Globus pallidus (tissue), 1 donor: Measurements from ENCODE around the gene GLIS2.
A peak's percentile ranks its signal among the peaks of the same experiment; 100 is the strongest.
"Not testable (repeated sequence)": the region's sequence is repeated elsewhere in the genome, so short reads cannot be mapped to it uniquely, and the experiment has no call there.

Source experiments
- DNase-seq: peaks from one replicate; pipeline ENCODE4 v3.0.0-alpha.2; 2015; ENCODE audit warnings: low spot score

GLIS2 gene

DNA sequence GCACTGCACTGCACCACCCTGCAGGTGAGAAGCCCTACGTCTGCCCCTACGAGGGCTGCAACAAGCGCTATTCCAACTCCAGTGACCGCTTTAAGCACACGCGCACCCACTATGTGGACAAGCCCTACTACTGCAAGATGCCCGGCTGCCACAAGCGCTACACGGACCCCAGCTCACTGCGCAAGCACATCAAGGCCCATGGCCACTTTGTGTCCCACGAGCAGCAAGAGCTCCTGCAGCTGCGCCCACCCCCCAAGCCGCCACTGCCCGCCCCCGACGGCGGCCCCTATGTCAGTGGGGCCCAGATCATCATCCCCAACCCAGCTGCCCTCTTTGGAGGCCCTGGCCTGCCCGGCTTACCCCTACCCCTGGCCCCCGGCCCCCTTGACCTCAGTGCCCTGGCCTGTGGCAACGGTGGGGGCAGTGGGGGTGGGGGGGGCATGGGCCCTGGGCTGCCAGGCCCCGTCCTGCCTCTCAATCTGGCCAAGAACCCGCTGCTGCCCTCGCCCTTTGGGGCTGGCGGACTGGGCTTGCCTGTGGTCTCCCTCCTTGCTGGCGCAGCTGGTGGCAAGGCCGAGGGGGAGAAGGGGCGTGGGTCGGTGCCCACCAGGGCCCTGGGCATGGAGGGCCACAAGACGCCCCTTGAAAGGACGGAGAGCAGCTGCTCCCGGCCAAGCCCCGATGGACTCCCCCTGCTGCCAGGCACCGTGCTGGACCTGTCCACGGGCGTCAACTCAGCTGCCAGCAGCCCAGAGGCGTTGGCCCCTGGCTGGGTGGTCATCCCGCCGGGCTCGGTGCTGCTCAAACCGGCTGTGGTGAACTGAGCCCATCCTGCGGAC, 21.1 kb downstream of the GLIS2 start:
- DNase-seq = no peak

DNA sequence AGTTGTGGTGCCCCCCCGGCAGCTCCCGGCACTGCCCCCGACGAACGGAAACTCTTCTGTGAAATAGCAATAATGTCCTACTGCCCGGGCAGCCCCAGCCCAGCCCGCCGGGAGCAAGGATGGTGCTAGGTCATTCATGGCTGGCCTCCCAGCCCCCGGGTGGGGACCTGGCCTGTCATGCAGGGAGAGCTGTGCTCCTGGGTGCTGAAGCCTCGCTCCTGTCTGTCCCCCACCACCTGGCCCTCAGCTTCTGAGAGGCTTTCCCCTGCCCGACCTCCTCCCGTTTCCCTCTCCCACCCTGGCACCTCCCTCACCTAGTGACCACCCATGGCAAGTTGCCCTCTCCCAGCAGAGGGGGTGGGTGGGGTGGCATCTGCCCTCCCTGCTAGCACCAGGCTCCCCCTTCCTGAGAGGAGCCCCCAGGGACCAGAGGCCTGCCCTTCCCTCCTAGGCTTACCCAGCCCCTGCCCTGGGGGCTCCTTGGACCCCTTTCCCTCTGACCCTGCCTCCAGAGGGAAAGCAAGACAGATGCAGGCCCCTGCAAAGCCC, 21.7 kb downstream of the GLIS2 start:
- DNase-seq = no peak

DNA sequence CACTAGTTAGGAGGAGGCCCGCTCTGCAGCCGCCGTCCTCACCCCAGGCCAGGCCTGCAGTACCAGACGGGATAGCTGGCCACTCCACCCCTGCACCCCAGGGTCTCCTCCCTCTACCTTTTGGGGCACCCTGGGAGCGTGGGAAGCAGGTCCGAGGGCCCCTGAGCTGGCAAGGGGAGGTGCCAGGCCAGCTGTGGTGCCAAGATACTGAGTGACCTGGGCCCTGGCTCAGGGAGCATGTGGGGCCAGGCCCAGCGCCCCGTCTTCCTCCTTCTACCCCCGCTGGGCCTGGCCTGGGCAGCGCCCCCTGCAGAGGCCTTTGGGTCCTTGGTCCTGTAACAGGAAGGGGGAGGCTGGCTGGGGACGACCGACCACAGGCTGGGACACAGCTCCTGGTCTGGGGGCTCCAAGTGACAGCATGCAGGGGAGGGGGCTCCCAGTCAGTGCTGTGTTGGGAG, 22.3 kb downstream of the GLIS2 start:
- no peak for DNase-seq

DNA sequence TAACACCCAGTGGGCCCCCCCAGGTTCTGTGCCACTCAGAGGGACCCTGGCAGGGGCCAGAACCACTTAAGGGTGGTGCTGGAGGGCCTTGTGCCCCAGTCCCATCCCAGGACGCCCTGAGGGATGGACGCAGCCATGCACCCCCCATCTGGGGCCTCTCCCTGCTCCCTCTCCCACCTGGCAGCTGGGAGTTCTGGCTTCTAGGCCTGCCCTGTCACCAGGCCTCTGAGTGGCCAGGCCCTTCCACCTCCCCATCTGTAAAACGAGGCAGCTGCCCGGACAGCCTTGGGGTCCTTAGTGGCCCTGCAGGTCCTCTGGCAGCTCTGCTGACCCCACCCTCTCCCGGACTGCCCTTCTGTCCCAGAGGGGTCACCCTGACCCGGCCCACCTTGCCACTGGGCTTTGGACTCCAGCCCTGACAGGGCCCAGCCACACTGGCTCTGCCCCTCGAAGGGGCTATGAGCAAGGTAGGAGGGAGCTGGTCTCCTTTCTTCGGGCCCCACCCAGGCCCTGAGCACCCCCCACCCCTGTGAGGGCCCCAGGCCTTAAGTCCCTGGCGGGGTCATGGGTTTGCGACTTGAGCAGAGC, 22.9 kb downstream of the GLIS2 start:
- DNase-seq = no peak

DNA sequence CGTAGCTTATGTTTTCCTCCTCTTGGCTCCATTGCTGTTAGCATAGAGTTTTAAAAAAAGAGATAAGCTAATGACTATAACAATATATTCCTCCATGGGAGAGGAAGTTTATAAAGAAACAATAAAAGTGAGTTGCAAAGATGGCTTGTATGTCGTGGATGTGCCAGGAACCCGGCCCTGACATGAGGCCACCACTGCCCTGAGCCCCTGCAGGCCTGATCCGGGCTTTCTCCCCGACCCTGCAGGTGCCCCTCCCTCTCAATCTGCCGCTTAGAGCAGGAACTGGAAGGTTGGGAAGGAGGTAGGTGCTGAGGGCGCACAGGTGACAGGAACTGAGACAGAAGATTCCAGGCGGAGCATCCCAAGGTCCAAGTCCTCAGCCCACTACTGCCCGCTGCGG, 23.6 kb downstream of the GLIS2 start:
- no peak for DNase-seq

DNA sequence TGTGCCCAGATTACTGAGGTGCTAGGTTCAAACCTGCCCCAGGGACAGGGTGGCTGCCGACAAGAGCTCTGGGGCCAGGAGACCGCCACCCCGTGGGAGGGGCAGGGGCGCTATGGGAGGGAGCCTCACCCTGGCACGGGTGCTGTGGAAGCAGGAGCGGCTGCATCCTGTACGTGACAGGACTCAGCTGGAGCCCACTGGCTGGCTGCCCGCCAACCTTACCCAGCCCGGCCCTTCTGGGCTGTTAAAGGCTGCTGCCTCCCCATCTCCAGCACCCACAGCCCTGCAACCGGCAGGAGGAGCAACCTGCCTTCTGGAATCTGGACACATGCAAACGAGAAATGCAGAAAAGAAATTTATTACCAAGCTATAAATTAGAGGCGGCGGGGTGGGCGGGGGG, 24.0 kb downstream of the GLIS2 start:
- DNase-seq = no peak

DNA sequence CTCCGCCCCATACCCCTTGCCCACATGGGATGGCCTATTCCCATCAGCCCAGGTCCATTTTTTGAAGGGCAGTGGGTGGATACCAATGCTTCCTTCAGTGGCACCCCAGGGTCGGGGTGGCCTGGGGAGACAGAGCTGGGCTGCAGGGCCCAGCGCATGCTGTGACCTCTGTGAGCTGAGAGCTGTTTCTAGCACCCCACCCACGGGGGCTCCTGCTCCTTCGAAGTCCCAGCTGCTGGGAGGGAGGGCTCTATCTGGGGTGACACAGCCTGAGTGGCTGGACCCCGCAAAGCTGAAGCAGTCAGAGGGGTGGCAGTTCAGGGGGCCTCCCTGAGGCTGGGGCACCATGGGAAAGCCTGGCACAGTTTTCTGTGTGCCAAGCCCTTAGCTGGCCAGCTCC, 24.6 kb downstream of the GLIS2 start:
- DNase-seq = no peak

DNA sequence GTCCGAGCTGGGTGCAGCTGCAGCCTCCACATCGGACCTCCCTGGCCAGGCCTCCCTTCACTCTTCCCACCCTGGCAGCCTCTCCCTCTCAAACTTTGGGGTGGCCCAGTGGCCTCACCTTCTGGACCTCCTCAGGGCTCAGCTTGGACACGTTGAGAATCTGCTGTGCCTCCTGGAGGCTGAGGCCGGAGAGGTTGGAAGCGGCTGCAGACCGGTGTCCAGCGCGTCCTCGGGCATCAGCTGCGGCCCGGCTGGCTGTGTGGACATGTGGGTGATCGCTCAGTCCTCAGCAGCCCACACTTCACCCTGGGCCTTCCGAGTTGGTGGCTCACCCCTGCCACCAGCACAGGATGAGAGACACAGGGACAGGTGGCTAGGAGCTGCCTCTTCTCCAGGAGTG, 25.4 kb downstream of the GLIS2 start:
- DNase-seq = no peak

DNA sequence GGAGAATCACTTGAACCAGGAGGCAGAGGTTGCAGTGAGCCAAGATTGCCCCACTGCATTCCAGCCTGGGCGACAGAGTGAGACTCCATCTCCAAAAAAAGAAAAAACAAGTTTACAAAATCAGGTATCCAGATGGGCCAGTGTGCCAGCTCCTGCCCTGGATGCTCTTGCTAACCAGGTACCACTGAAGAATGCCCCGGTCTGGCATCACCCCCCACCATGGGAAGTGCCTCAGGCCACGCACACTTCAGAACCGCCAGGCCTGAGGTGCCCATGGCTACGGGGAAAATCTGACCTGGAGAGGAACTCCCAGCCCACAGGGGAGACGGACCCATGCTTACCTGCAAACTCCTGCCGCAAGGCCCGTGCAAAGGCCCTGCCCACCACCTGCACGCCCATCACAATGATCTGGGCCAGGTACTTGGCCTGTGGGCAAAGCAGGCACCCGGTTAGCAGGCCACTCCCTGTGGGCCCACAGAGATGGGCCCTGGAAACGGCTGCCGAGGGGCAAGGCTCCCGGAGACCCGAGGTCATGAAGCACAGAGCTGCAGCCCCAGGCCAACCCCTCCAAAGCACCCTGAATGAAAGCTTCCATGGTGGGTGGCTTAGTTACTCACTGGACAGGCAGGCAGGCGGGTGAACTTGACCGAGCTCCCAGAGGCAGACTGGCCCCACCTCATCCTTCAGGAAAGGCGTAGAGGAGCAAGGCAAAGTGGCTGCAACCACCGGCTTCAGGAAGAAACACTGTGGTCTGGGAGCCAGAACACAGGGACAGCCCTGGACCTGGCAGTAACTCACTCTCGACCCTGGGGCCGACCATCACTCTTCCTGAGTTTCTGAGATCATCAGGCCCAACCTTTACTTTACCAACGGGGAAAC, 27.2 kb downstream of the GLIS2 start:
- no peak for DNase-seq

DNA sequence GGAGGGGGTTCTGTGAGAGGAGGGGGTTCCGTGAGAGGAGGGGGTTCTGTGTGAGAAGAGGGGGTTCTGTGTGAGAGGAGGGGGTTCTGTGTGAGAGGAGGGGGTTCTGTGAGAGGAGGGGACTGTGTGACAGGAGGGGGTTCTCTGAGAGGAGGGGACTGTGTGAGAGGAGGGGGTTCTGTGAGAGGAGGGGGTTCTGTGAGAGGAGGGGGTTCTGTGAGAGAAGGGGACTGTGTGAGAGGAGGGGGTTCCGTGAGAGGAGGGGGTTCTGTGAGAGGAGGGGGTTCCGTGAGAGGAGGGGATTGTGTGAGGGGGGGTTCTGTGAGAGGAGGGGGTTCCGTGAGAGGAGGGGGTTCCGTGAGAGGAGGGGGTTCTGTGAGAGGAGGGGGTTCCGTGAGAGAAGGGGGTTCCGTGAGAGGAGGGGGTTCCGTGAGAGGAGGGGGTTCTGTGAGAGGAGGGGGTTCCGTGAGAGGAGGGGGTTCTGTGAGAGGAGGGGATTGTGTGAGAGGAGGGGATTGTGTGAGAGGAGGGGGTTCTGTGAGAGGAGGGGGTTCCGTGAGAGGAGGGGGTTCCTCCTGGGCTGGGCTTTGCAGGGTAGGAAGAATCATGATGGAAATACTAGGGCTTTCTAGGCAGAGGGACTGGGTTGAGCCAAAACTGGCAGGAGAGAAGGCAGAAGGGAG, 28.6 kb downstream of the GLIS2 start:
- not testable (repeated sequence) for DNase-seq

DNA sequence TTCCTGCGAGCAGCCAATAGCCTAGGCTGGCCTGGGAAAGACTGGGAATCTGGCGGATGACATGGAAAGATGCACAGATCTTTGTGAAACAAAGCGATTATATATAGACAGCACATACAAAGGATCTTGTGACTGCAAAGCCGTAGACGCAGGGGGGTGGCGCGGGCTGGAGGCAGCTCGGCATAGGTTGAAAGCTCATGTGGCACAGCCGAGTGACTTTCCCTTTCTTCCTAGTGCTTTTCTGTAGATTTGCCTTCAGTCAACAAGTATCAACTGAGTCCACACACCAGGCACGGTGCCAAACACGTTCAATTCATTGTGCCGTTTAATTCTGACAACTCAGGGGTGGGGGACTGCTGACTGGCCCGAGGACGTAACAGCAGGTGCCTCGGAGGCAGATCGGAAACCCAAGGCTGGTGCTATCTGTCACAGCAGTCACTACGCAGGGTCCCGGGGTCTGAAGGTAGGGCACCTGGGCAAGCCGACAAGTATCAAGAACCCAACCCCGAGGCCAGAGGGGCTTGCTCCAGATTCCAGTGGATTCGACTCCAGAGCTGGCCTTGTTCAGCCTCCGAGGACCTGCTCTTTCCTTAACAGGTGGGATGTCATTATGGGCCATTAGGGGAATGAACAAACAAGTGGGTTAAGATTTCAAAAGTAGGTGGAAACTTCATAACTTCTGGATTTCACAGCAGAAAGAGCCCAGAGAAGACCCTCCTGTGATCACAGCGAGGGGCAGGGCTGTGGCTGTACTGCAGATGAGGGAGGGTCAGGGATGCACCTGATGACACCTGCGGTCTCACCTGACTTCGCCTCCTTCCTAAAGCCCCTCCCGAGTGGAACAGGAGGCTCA, 29.3 kb downstream of the GLIS2 start:
- peak; percentile 63 for DNase-seq

DNA sequence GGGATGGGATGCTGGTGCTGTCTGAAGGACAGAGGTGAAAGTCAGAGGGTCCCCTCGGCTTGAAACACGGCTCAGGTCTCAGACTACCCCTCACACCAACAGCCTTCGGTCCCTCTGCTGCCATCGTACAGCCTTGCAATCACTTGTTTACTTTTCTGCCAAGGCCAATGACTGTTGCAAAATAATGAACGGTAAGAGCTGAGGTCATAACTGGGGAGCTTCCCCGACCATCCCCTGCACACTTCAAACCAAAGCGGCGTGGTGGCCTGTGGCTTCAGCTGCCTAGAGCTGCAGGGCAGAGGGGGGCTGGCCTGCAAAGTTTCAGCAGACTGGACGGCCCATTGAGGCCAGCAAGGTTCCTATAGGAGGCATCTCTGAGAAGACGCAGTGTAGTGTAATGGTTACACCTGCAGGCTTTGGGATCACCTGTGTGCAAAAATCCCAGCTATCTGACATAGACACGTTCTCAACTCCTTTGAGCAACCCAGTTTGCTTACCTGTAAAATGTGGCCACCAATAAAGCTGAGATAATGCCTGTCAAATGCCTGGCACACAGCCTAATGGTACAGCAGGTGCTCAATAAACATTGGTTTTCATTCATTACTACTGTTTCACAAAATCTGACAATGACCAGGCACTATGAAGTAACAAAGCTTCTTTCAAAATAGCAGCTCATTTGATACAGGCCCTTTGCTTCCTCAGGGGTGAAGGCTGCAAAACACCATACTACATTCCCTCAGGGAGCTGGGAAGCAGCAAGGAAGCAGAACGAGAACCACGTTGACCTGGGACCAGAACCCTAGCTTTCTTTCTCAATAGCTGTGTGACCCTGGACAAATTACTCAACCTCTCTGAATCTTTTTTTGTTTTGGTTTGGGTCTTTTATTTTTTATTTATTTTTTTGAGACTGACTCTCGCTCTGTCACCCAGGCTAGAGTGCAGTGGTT, 30.2 kb downstream of the GLIS2 start:
- DNase-seq = no peak

DNA sequence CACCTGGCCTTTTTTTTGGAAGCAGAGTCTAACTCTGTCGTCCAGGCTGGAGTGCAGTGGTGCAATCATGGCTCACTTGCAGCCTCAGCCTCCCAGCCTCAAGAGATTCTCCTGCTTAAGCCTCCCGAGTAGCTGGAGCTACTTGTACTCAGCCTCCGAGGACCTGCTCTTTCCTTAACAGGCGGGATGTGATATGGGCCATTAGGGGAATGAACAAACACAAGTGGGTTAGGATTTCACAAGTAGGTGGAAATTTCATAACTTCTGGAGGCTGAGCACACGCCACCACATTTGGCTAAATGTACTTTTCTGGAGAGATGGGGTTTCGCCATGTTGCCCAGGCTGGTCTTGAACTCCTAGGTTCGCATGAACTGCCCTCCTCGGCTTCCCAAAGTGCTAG, 31.1 kb downstream of the GLIS2 start:
- DNase-seq = no peak

DNA sequence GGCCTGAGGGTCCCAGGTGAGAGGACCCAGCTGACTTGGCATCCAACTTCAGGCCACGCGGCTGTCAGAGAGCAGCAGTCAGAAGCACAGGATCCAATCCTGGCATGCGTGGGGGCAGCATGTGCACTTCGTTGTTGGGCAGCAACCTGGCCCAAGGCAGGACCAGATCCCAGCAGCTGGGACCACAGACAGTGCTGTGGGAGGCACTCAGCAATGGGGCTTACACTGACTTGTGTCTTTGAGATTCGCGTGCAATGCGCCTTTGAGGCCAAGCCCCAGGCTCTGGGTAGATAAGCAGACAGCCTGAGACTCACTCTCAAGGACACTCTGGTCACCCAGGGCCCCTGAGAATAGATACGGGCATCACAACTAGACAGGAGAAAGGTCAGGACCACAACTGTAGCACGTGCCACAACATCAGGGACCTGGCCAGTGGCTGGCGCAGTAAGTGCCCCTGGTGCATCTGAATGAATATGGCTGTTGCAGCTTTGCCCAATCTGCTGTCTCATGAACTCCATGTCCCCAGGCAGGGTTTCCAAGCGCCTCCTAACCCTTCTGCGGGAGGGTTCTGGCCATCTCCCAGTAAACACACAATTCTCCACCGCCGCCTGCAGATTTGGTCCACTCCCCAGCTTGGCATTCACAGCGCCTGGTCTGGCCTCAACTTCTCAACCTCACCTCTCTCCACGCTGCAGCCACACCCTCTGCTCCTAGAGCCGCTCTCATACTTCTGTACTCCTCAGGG, 32.1 kb downstream of the GLIS2 start:
- DNase-seq = no peak

DNA sequence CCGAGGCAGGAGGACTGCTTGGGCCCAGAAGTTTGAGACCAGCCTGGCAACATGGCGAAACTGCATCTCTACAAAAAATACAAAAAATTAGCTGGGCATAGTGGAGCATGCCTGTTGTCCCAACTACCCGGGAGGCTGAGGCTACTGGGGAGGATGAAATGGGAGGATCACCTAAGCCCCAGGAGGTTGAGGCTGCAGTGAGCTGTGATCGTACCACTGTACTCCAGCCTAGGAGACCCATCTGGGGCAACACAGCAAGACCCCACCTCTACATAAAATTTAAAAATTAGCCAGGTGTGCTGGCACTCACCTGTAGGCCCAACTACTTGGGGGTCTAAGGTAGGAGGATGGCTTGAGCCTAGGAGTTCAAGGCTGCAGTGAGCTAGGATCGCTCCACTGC, 33.5 kb downstream of the GLIS2 start:
- no peak for DNase-seq

DNA sequence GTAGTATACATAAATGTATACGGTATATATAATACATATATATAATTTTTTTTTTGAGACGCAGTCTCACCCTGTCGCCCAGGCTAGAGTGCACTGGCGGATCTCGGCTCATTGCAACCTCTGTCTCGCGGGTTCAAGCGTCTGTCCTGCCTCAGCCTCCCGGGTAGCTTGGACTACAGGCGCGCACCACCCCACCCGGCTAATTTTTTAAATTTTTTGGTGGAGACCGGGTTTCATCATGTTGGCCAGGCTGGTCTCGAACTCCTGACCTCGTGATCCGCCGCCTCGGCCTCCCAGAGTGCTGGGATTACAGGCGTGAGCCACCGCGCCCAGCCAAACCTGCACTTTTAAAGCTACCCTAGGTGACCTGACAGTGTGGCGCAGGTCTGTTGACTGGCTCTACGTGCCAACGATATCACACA, 34.5 kb downstream of the GLIS2 start:
- DNase-seq = no peak

DNA sequence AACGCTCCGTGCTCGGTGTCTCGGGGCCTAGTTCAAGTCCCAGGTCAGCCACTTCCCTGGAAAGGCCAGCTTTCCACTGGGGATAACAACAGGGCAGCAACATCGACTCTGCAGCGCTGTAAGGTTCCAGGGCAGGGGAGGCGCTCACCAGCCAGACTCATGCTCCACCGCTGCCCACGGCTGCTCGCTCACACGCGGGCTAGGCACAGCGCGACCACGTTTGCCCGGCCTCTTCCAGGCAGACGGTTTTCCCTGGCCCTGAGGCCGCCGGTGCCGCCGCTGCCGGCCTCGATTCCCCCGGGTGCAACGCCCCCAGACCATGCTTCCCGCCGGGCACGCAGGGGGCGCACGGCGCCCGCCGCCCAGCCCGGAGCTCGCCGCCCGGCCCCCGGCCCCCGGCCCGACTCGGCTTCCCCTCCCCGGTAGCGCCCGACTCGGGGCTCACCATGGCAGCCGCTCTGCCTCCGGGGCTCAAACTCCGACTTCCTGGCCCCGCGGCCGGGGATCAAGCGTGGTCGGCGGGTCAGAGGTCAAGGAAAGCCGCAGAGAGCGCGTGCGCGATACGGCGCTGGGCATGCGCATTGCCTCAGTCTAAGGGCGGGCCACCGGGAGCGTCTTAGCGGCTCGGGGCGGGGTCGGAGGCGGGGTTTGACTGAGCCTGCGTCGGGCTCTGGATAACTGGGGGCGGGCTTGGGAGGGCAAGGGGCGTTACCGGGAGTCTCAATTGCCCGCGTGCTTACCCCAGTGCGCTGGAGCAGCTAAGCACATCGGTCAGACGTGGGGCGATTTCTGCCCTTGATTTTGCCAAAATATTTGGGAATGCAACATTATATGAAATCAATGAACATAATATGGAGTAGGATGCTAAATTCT, 35.2 kb downstream of the GLIS2 start, which contains the start of gene PAM16:
Gene PAM16 (minus strand): TSS at position 535 of the 873 bp plus-strand sequence. CDS start 87 bp downstream, at position 448.
- peak; percentile 88 for DNase-seq

DNA sequence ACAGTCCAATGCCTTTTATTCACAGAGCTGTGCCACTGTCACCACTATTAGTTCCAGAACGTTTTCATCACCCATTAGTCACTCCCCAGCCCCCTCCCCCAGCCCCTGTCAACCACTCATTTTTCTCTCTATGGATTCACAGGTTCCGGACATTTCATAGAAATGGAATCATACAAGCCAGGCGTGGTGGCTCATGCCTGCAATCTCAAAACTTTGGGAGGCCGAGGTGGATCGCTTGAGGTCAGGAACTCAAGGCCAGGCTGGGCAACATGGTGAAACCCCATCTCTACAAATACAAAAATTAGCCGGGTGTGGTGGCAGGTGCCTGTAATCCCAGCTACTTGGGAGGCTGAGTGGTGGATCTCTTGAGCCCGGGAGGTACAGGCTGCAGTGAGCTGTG, 36.0 kb downstream of the GLIS2 start:
- no peak for DNase-seq
